HG02973 (cell line): Measurements from ENCODE around the gene ETDC.

Experiments used
- ATAC-seq: cut with Tn5 transposase; IDR thresholded peaks from one replicate; pipeline ENCODE4 v1.9.1; 2021; ENCODE audit warnings: moderate library complexity; ENCODE audit not compliant: unreplicated experiment

ETDC gene

DNA sequence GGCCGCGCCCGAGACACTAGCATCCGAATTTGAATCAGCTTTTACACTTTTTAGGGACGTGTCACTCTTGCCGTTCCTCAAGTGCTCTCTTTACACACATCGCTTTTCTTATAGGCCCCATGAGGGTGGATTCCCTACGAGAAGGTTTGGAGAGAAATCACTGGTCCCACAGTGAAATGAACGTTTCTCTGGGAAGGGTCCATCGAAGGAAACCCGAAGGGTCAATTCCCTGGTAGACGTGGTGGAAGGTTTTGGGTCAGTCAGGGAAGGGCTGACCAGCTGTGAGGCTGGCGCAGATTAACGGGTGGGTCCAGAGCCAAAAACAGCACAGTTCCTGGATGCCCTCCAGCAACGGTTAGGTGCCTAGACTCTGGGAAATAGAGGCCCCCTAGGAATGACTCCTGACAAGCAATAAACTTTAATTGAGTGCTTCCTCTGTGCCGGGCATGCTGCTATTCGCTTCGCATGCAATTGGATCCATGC lies 35.9 kb downstream of the ETDC start:
- ATAC-seq, result no peak

DNA sequence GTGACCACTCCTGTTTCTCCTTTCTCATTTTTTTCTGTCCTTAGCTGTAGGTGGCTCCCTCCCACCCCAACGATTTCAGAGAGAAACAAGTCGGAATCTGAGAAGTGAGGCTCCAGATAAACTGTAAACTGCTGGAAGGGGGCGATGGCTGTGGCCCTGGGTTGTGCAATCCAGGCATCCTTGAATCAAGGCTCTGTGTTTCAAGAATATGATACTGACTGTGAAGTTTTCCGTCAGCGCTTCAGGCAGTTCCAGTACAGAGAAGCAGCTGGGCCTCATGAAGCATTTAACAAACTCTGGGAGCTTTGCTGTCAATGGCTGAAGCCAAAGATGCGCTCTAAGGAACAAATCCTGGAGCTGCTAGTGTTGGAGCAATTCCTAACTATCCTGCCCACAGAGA lies 37.7 kb downstream of the ETDC start:
- no peak for ATAC-seq

DNA sequence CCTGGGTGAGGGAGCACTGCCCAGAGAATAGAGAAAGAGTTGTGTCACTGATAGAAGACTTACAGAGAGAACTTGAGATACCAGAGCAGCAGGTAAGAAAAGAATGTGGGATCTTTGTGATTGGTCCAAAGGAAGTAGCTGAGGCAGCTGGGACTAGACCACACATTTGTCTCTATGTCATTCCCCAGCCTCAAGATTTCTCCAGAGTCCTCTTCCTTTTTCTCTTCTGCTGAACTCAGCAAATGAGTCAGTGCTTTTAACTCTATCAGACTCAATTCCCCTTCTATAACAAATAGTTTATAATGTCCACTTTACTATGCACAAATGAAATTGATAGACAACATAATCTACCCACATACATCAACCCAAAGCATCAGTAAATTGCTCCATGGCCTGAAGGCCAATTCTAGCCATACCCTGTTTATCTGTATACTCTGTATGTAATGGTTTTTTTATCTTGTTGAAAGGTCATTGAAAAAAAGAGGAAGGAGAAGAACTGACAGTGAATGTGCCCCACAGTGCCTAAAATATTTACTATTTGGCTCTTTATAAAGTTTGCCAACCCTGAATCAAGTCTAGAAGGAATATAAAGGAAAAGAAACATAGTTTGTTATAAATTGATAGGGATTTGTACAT lies 38.2 kb downstream of the ETDC start:
- no peak for ATAC-seq

DNA sequence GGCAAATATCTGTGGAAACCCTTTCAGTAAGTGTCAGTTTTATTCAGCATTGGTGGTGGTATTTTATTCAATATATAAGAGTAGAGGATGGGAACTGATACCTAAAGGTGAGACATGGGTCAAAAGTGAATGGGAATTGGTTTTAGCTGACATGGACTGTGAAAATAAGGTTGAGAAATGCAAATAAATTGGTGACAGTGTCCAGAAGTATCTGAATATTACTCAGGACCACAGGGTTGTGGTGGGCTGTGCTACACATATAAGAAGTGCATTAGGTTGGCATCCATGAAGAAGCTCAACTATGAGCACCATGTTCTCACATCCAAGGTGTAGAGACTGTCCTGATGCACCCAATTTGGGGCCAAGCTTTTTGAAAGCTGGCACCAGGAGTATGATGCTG lies 45.0 kb downstream of the ETDC start:
- no peak for ATAC-seq
